ENCODE results near the gene FEM1B. TPM values are rescaled to one million over a fixed set of nuclear protein-coding genes. Genes with fewer than 3 reads are reported as not detected.

Gene FEM1B
- total and polyA plus RNA-seq, 2 of the 8 experiments (the other 6 are each of a cell fraction or from before 2014, with no cell fraction given), result 36.1 to 83.8 TPM

GRCh38 chr15:68289057-68289456 lies 11.5 kb downstream of the FEM1B start:
- Histone ChIP-seq H3K79me2 (ENCODE audit: control insufficient read depth in 1 of 2, insufficient read depth in 2 of 2, low read length in 2 of 2) (peaks cover 20 to 98% of the 10 kb centered on the region in 2 experiments), H3K23ac (ENCODE audit: insufficient read length) (no peak overlapping the region), H3K23me2 (ENCODE audit: low read depth, low read length) (no peaks in the 10 kb centered on the region), H2AK5ac (ENCODE audit: low read depth, low read length) (no peak overlapping the region), H4K20me1 (replicated peaks in 1 of 2; ENCODE audit: control insufficient read depth in 1 of 2, insufficient read depth in 2 of 2, low read length in 2 of 2) (peaks cover 8 to 10% of the 10 kb centered on the region in 2 experiments), H3K4me3 (ENCODE audit: extremely low read depth in 1 of 4, insufficient read depth in 2 of 4, low read depth in 3 of 4, low read length in 4 of 4) (no peak overlapping the region), H3K27me3 (replicated peaks in 1 of 4; ENCODE audit: control insufficient read depth in 3 of 4, extremely low read depth in 1 of 4, insufficient read depth in 3 of 4, low read length in 3 of 4) (no peaks in the 10 kb centered on the region), H2BK15ac (ENCODE audit: low read length) (no peak overlapping the region), H4K91ac (replicated peaks; ENCODE audit: insufficient read length, low read length) (no peak overlapping the region), H3K4me2 (ENCODE audit: insufficient read depth in 1 of 2, low read depth in 2 of 2, low read length in 2 of 2) (no peak overlapping the region), H3K36me3 (ENCODE audit: control insufficient read depth in 2 of 4, insufficient read depth in 4 of 4, low read length in 3 of 4) (peaks cover 3 to 49% (median 25%) of the 10 kb centered on the region in 4 experiments; a peak in 7 of 8 replicates), H3K4ac (replicated peaks; ENCODE audit: insufficient read length, low read depth, low read length) (no peak overlapping the region), H3K27ac (ENCODE audit: low read depth, low read length) (no peak overlapping the region), H3K14ac (ENCODE audit: insufficient read length) (no peak overlapping the region), H2BK12ac (ENCODE audit: low read depth, low read length) (no peak overlapping the region), H3K56ac (replicated peaks; ENCODE audit: insufficient read length, low read depth, low read length) (no peak overlapping the region), H2BK5ac (ENCODE audit: low read depth, low read length) (no peak overlapping the region), H3K9ac (replicated peaks in 1 of 4; ENCODE audit: extremely low read depth in 1 of 4, low read depth in 3 of 4, low read length in 3 of 4) (no peak overlapping the region), H2AFZ (ENCODE audit: low read length) (no peak overlapping the region), H3K79me1 (ENCODE audit: low read depth, low read length) (peaks cover 6% of the 10 kb centered on the region; the same call in 1 of the 2 replicates), H3K4me1 (replicated peaks in 1 of 4; ENCODE audit: control insufficient read depth in 3 of 4, insufficient read depth in 4 of 4, low read length in 3 of 4) (peaks cover 0 to 16% (median 5%) of the 10 kb centered on the region in 4 experiments; a peak in 3 of 7 replicates), H3K9me3 (ENCODE audit: insufficient read depth in 2 of 2, low read depth in 1 of 2, low read length in 1 of 2) (peaks cover 3 to 4% of the 10 kb centered on the region in 2 experiments; a peak in 2 of 4 replicates), H4K5ac (ENCODE audit: insufficient read length, low read depth, low read length) (no peak overlapping the region), H2BK20ac (ENCODE audit: low read length) (no peak overlapping the region), H4K8ac (ENCODE audit: extremely low read depth, insufficient read depth, low read length) (no peak overlapping the region), H2BK120ac (replicated peaks; ENCODE audit: low read depth, low read length) (no peak overlapping the region), H3K18ac (ENCODE audit: extremely low read depth, low read length) (no peak overlapping the region)
- no peak for DNase-seq (ENCODE audit: low read depth in 1 of 2, low spot score in 2 of 2)
- POLR2A ChIA-PET (ENCODE audit: partially characterized antibody), result interaction anchor here (0.8 to 5.7 kb wide), 6 partner anchors 8 to 36 kb away, joined by 3 to 28 read pairs (median 4); partner anchors contain the start of gene FEM1B
- CTCF ChIA-PET (ENCODE audit: partially characterized antibody), result interaction anchor here (1.1 to 11.3 kb wide), 5 partner anchors 8 to 93 kb away, joined by 3 to 85 read pairs (median 5); no protein-coding TSS in a partner anchor
- 92% methylated on average over 2 of the region's 2 CpGs; no CpG with 5 or more reads in 1 of the 2 experiments for WGBS, 2 experiments (ENCODE audit: extremely low coverage in 1 of 2, insufficient coverage in 1 of 2, insufficient read length in 1 of 2, insufficient replicate concordance in 2 of 2, low coverage in 1 of 2, low lambda C conversion rate in 2 of 2, missing lambda C conversion rate in 1 of 2)
- FAIRE-seq, result no peak
- no peak for TF ChIP-seq CTCF (IDR thresholded peaks at IDR 0.05; ENCODE audit: control extremely low read depth in 1 of 3, insufficient read depth in 1 of 3, low read depth in 1 of 3, low read length in 3 of 3)
- no peak for TF ChIP-seq MAFK (IDR thresholded peaks at IDR 0.05; ENCODE audit: low read depth, low read length)

Measured in H1 (cell line).